Measurements from ENCODE around the gene XKR8. TPM values are rescaled to one million over a fixed set of nuclear protein-coding genes. Genes with fewer than 3 reads are reported as not detected.
A peak's percentile ranks its signal among the peaks of the same experiment; 100 is the strongest.

XKR8 gene
- total RNA-seq, 1 donor from 2014 or later: 14.2 TPM

GRCh38 chr1:27980216-27980845 is 20.6 kb downstream of the XKR8 start:
- H3K4me1 Mint-ChIP-seq (ENCODE audit: low read depth, unreplicated experiment): no peaks in the 10 kb centered on the region
- H3K4me3 Mint-ChIP-seq (ENCODE audit: unreplicated experiment): no peak overlapping the region
- H3K27ac Mint-ChIP-seq (ENCODE audit: unreplicated experiment): no peak overlapping the region
- no peaks in the 10 kb centered on the region for H3K36me3 Mint-ChIP-seq (ENCODE audit: unreplicated experiment)
- peaks cover 1% of the 10 kb centered on the region for H3K27me3 Mint-ChIP-seq (ENCODE audit: unreplicated experiment)
- no peak for TF ChIP-seq CTCF (IDR thresholded peaks at IDR 0.05; ENCODE audit: partially characterized antibody, unreplicated experiment)
- no peaks in the 10 kb centered on the region for H3K9me3 Mint-ChIP-seq (ENCODE audit: unreplicated experiment)
- DNase-seq: no peak

GRCh38 chr1:27981145-27981544 is 21.4 kb downstream of the XKR8 start:
- Mint-ChIP-seq H3K4me1 (ENCODE audit: low read depth, unreplicated experiment) (no peaks in the 10 kb centered on the region), H3K27me3 (ENCODE audit: unreplicated experiment) (peaks cover 2% of the 10 kb centered on the region), H3K27ac (ENCODE audit: unreplicated experiment) (no peak overlapping the region), H3K4me3 (ENCODE audit: unreplicated experiment) (no peak overlapping the region), H3K36me3 (ENCODE audit: unreplicated experiment) (no peaks in the 10 kb centered on the region), H3K9me3 (ENCODE audit: unreplicated experiment) (no peaks in the 10 kb centered on the region)
- no peak for TF ChIP-seq CTCF (IDR thresholded peaks at IDR 0.05; ENCODE audit: partially characterized antibody, unreplicated experiment)
- DNase-seq: no peak

- no peak for DNase-seq
- H3K27ac Mint-ChIP-seq (ENCODE audit: unreplicated experiment): no peak overlapping the region
- no peaks in the 10 kb centered on the region for H3K36me3 Mint-ChIP-seq (ENCODE audit: unreplicated experiment)
- H3K4me3 Mint-ChIP-seq (ENCODE audit: unreplicated experiment): no peak overlapping the region
- no peaks in the 10 kb centered on the region for H3K27me3 Mint-ChIP-seq (ENCODE audit: unreplicated experiment)
- TF ChIP-seq CTCF (IDR thresholded peaks at IDR 0.05; ENCODE audit: partially characterized antibody, unreplicated experiment): no peak
- peaks cover 7% of the 10 kb centered on the region for H3K4me1 Mint-ChIP-seq (ENCODE audit: low read depth, unreplicated experiment)
- peaks cover 2% of the 10 kb centered on the region for H3K9me3 Mint-ChIP-seq (ENCODE audit: unreplicated experiment)
Observed at GRCh38 chr1:27990920-27991537, 31.3 kb downstream of the XKR8 start.

GRCh38 chr1:27992276-27992675 is 32.5 kb downstream of the XKR8 start:
- Mint-ChIP-seq H3K27ac (ENCODE audit: unreplicated experiment) (no peak overlapping the region), H3K27me3 (ENCODE audit: unreplicated experiment) (no peaks in the 10 kb centered on the region), H3K9me3 (ENCODE audit: unreplicated experiment) (peaks cover 2% of the 10 kb centered on the region), H3K36me3 (ENCODE audit: unreplicated experiment) (no peaks in the 10 kb centered on the region), H3K4me1 (ENCODE audit: low read depth, unreplicated experiment) (peaks cover 7% of the 10 kb centered on the region), H3K4me3 (ENCODE audit: unreplicated experiment) (no peak overlapping the region)
- DNase-seq: no peak
- no peak for TF ChIP-seq CTCF (IDR thresholded peaks at IDR 0.05; ENCODE audit: partially characterized antibody, unreplicated experiment)

GRCh38 chr1:27993241-27993640 is 33.5 kb downstream of the XKR8 start:
- Mint-ChIP-seq H3K27ac (ENCODE audit: unreplicated experiment) (peak overlapping the region; percentile 83), H3K27me3 (ENCODE audit: unreplicated experiment) (no peaks in the 10 kb centered on the region), H3K4me3 (ENCODE audit: unreplicated experiment) (no peak overlapping the region), H3K4me1 (ENCODE audit: low read depth, unreplicated experiment) (peaks cover 7% of the 10 kb centered on the region), H3K9me3 (ENCODE audit: unreplicated experiment) (peaks cover 2% of the 10 kb centered on the region), H3K36me3 (ENCODE audit: unreplicated experiment) (no peaks in the 10 kb centered on the region)
- DNase-seq: no peak
- no peak for TF ChIP-seq CTCF (IDR thresholded peaks at IDR 0.05; ENCODE audit: partially characterized antibody, unreplicated experiment)
